Endodermal cell (in vitro differentiated cells): Measurements from ENCODE around the gene LPP. TPM values are rescaled to one million over a fixed set of nuclear protein-coding genes. Genes with fewer than 3 reads are reported as not detected.

ENCODE experiments used
- DNase-seq: peaks from one replicate; pipeline ENCODE4 v3.0.0-alpha.2; 2017
- H3K27ac ChIP-seq: 2 replicates; pipeline ENCODE4 v1.5.1; 2013; ENCODE audit warnings: mild to moderate bottlenecking, low read depth, low read length, moderate library complexity
- H3K27me3 ChIP-seq: 2 replicates; pipeline ENCODE4 v1.6.1; 2013; ENCODE audit warnings: mild to moderate bottlenecking, low read length, moderate library complexity; ENCODE audit not compliant: insufficient read depth, control insufficient read depth, poor library complexity, severe bottlenecking
- H3K36me3 ChIP-seq: 2 replicates; pipeline ENCODE4 v1.7.0; 2013; ENCODE audit warnings: mild to moderate bottlenecking, low read length, moderate library complexity; ENCODE audit not compliant: control insufficient read depth, insufficient read depth
- H3K4me1 ChIP-seq: one replicate; pipeline ENCODE4 v1.7.0; 2013; ENCODE audit warnings: low read length; ENCODE audit not compliant: control insufficient read depth, insufficient read depth
- H3K4me3 ChIP-seq: 2 replicates; pipeline ENCODE4 v1.5.1; 2013; ENCODE audit warnings: mild to moderate bottlenecking, low read length, moderate library complexity
- H3K9ac ChIP-seq: 2 replicates; pipeline ENCODE4 v1.6.1; 2013; ENCODE audit warnings: mild to moderate bottlenecking, low read length, moderate library complexity; ENCODE audit not compliant: poor library complexity, severe bottlenecking; ENCODE audit errors: extremely low read depth
- H3K9me3 ChIP-seq: 2 replicates; pipeline ENCODE4 v1.6.1; 2013; ENCODE audit warnings: mild to moderate bottlenecking, low read length, moderate library complexity; ENCODE audit not compliant: control insufficient read depth
- H3K27ac Mint-ChIP-seq: 2 replicates; pipeline ENCODE4 v1.8.0; 2020; ENCODE audit warnings: mixed read lengths
- H3K27me3 Mint-ChIP-seq: 2 replicates; pipeline ENCODE4 v1.8.0; 2021; ENCODE audit warnings: mild to moderate bottlenecking, mixed read lengths; ENCODE audit not compliant: insufficient read depth
- H3K36me3 Mint-ChIP-seq: 2 replicates; pipeline ENCODE4 v1.8.0; 2020; ENCODE audit warnings: low read depth, mixed read lengths
- H3K4me1 Mint-ChIP-seq: 2 replicates; pipeline ENCODE4 v1.8.0; 2020; ENCODE audit warnings: mixed read lengths
- H3K4me3 Mint-ChIP-seq: 2 replicates; pipeline ENCODE4 v1.8.0; 2020; ENCODE audit warnings: mild to moderate bottlenecking, moderate library complexity, mixed read lengths
- H3K9me3 Mint-ChIP-seq: 2 replicates; pipeline ENCODE4 v1.8.0; 2020; ENCODE audit warnings: mild to moderate bottlenecking, mixed read lengths
- WGBS, 2 experiments: methylation state at CpG; one replicate each; pipeline versions ENCODE4 v1.1.5 to v1.1.7; 2013; ENCODE audit warnings: missing lambda C conversion rate in 2 of 2, mixed read lengths in 1 of 2; ENCODE audit not compliant: insufficient coverage in 1 of 2, insufficient read length in 1 of 2; 5-methylcytosine and 5-hydroxymethylcytosine counted together
- total RNA-seq, 2 donors: library from RNA; stranded (reverse); fragmentation: NEBNext Ultra II Directional in 1 of 2; extraction: Animal tissue kit (Norgen Biotek cat#: 25700) in 1 of 2; gene quantifications; 2 replicates in 1 of 2; 3 replicates in 1 of 2; pipeline ENCODE4 v1.2.1, GENCODE V29; 2021
- TF ChIP-seq, protein P1 (sequence below): fragments of 200-600 bp; sonication (generic); conservative IDR thresholded peaks from 2 replicates; pipeline ENCODE4 v1.5.0; 2021; ENCODE audit warnings: antibody characterized with exemption, mild to moderate bottlenecking

LPP gene
- total RNA-seq, 2 donors from 2014 or later = 78.0 to 105 TPM

DNA sequence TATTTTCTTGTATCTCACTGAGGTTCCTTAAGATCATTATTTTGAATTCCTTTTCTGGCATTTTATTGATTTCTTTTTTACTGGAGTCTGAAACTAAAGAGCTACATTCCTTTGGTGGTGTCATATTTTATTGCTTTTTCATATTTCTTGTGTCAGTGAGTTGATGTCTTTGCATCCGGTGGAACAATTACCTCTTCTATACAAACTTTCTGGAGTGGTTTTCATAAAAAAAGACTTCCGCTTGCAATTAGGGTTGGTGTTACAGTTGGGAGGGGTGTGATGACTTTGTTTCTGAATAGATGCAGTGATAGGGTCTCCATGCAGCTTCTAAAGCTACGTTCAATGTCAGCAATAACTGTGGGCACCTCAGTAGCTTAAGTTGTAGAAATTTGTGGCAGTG, 181.7 kb downstream of the LPP start:
- TF ChIP-seq, protein P1, sequence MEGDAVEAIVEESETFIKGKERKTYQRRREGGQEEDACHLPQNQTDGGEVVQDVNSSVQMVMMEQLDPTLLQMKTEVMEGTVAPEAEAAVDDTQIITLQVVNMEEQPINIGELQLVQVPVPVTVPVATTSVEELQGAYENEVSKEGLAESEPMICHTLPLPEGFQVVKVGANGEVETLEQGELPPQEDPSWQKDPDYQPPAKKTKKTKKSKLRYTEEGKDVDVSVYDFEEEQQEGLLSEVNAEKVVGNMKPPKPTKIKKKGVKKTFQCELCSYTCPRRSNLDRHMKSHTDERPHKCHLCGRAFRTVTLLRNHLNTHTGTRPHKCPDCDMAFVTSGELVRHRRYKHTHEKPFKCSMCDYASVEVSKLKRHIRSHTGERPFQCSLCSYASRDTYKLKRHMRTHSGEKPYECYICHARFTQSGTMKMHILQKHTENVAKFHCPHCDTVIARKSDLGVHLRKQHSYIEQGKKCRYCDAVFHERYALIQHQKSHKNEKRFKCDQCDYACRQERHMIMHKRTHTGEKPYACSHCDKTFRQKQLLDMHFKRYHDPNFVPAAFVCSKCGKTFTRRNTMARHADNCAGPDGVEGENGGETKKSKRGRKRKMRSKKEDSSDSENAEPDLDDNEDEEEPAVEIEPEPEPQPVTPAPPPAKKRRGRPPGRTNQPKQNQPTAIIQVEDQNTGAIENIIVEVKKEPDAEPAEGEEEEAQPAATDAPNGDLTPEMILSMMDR = no peak
- Mint-ChIP-seq H3K4me3 (no peak overlapping the region), H3K27me3 (no peaks in the 10 kb centered on the region), H3K4me1 (peaks cover 14% of the 10 kb centered on the region), H3K27ac (no peak overlapping the region), H3K9me3 (no peaks in the 10 kb centered on the region), H3K36me3 (no peaks in the 10 kb centered on the region)
- H3K36me3 ChIP-seq = peaks cover 6% of the 10 kb centered on the region
- no peak overlapping the region for H3K27ac ChIP-seq
- WGBS, 2 experiments = 96 to 100% methylated on average over 1 to 3 of the region's 3 CpGs
- H3K9ac ChIP-seq = no peak overlapping the region
- H3K27me3 ChIP-seq = no peaks in the 10 kb centered on the region
- no peaks in the 10 kb centered on the region for H3K9me3 ChIP-seq
- DNase-seq = no peak
- no peak overlapping the region for H3K4me3 ChIP-seq
- H3K4me1 ChIP-seq = peaks cover 5% of the 10 kb centered on the region

DNA sequence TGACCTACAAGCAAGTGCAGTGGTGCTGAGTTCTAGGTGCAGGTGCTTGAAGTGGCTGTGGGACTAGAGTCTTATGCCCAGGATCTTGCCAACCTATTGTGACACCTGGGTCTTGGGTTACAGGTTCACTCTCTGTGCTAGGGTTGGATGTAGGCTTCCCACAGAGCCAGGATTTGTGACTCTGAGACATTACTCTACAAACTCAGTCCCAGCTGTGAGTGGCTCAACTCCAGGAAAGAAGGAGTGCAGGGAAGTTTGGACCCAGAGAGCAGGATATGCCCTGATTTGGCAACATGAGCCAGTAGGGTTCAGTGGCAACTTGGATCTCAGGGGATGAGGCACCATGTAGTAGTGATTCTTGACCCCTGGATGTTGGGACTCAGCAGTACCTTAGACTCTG, 182.2 kb downstream of the LPP start:
- Histone ChIP-seq H3K27ac (no peak overlapping the region), H3K9ac (no peak overlapping the region), H3K4me3 (no peak overlapping the region), H3K36me3 (peaks cover 7% of the 10 kb centered on the region), H3K4me1 (peaks cover 5% of the 10 kb centered on the region), H3K9me3 (no peaks in the 10 kb centered on the region), H3K27me3 (no peaks in the 10 kb centered on the region)
- Mint-ChIP-seq H3K27me3 (no peaks in the 10 kb centered on the region), H3K36me3 (no peaks in the 10 kb centered on the region), H3K9me3 (no peaks in the 10 kb centered on the region), H3K4me3 (no peak overlapping the region), H3K4me1 (peaks cover 14% of the 10 kb centered on the region), H3K27ac (no peak overlapping the region)
- TF ChIP-seq, protein P1 = no peak
- DNase-seq = no peak

DNA sequence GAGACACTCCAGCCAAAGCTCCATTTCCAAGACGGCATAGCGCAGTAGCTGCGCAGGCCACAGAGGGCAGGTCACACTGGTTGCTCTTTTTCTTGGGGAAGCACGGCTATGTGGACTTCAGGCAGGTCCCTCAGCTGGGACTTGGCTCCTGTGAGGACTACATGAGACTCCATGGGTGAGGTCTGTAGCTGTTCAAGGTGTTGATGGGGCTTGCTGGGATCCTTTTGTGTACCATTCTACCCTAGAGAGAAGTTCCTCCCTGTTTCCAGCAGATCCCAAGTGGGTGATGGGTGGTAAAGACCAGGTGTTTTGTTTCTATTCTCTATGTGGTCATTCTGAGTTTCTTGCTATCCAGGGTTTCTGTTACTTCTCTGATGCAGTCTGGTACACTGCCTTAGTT, 183.3 kb downstream of the LPP start:
- Mint-ChIP-seq H3K36me3 (no peaks in the 10 kb centered on the region), H3K9me3 (no peaks in the 10 kb centered on the region), H3K4me1 (peaks cover 14% of the 10 kb centered on the region), H3K4me3 (no peak overlapping the region), H3K27me3 (no peaks in the 10 kb centered on the region), H3K27ac (no peak overlapping the region)
- TF ChIP-seq, protein P1 = no peak
- H3K9me3 ChIP-seq = no peaks in the 10 kb centered on the region
- H3K9ac ChIP-seq = no peak overlapping the region
- DNase-seq = peak; percentile 61
- H3K27ac ChIP-seq = no peak overlapping the region
- H3K27me3 ChIP-seq = no peaks in the 10 kb centered on the region
- H3K4me1 ChIP-seq = peaks cover 5% of the 10 kb centered on the region
- peaks cover 13% of the 10 kb centered on the region for H3K36me3 ChIP-seq
- H3K4me3 ChIP-seq = no peak overlapping the region
- 96% methylated on average over 4 of the region's 4 CpGs; no CpG with 5 or more reads in 1 of the 2 experiments for WGBS, 2 experiments
